Measurements from ENCODE around the gene DSCAM.

DNA sequence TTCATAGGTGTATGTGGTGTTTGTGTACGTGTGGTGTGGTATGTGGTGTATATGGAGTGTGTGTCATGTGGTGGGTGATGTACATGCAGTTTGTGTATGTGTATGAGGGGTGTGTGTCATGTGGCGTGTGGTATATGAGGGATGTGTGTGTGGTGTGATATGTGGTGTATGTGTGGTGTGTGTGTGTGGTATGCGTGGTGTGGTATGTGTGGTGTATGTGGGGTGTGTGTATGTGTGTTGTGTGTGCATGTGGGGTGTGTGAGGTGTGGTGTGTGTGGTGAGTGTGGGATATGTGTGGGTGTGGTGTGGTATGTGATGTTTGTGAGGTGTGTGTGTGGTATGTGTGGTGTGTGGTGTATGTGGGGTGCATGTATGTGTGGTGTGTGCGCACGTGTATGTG, 707.3 kb downstream of the DSCAM start:
- TF ChIP-seq, protein P1, sequence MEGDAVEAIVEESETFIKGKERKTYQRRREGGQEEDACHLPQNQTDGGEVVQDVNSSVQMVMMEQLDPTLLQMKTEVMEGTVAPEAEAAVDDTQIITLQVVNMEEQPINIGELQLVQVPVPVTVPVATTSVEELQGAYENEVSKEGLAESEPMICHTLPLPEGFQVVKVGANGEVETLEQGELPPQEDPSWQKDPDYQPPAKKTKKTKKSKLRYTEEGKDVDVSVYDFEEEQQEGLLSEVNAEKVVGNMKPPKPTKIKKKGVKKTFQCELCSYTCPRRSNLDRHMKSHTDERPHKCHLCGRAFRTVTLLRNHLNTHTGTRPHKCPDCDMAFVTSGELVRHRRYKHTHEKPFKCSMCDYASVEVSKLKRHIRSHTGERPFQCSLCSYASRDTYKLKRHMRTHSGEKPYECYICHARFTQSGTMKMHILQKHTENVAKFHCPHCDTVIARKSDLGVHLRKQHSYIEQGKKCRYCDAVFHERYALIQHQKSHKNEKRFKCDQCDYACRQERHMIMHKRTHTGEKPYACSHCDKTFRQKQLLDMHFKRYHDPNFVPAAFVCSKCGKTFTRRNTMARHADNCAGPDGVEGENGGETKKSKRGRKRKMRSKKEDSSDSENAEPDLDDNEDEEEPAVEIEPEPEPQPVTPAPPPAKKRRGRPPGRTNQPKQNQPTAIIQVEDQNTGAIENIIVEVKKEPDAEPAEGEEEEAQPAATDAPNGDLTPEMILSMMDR (IDR thresholded peaks at IDR 0.05): no peak
- no peak for TF ChIP-seq POLR2A (IDR thresholded peaks at IDR 0.05)
